ENCODE results near the gene GRAMD2A.

Gene GRAMD2A

GRCh38 chr15:72216079-72216478, 18.5 kb upstream of the GRAMD2A start:
- no peak for DNase-seq

GRCh38 chr15:72207558-72208085, 10.0 kb upstream of the GRAMD2A start:
- DNase-seq, result no peak

- no peak for DNase-seq
Measured at GRCh38 chr15:72206677-72207000, 9.1 kb upstream of the GRAMD2A start.

- DNase-seq, result no peak
Measured at GRCh38 chr15:72205896-72206676, 8.5 kb upstream of the GRAMD2A start.

GRCh38 chr15:72205273-72205672, 7.7 kb upstream of the GRAMD2A start:
- no peak for DNase-seq

- DNase-seq, result no peak
Measured at GRCh38 chr15:72203507-72203837, 5.9 kb upstream of the GRAMD2A start.

- no peak for DNase-seq
Measured at GRCh38 chr15:72202801-72203506, 5.4 kb upstream of the GRAMD2A start.

GRCh38 chr15:72202302-72202701, 4.7 kb upstream of the GRAMD2A start:
- no peak for DNase-seq

GRCh38 chr15:72201391-72201921, 3.9 kb upstream of the GRAMD2A start:
- peak; percentile 46 for DNase-seq

GRCh38 chr15:72200395-72201237, 3.0 kb upstream of the GRAMD2A start:
- DNase-seq, result no peak

GRCh38 chr15:72199721-72200212, 2.2 kb upstream of the GRAMD2A start:
- DNase-seq, result peak; percentile 86

GRCh38 chr15:72199205-72199515, 1.6 kb upstream of the GRAMD2A start:
- DNase-seq, result no peak

GRCh38 chr15:72198356-72199204, 993 bp upstream of the GRAMD2A start:
- DNase-seq, result no peak

- DNase-seq, result no peak
Measured at GRCh38 chr15:72197041-72197459, 537 bp downstream of the GRAMD2A start.

GRCh38 chr15:72196409-72197040, 1.1 kb downstream of the GRAMD2A start:
- DNase-seq, result no peak

GRCh38 chr15:72195101-72195511, 2.5 kb downstream of the GRAMD2A start:
- DNase-seq, result peak; percentile 95

- no peak for DNase-seq
Measured at GRCh38 chr15:72193836-72194396, 3.7 kb downstream of the GRAMD2A start.

GRCh38 chr15:72192416-72192815, 5.2 kb downstream of the GRAMD2A start:
- no peak for DNase-seq

- DNase-seq, result no peak
Measured at GRCh38 chr15:72189250-72189902, 8.2 kb downstream of the GRAMD2A start.

GRCh38 chr15:72184165-72184811, 13.3 kb downstream of the GRAMD2A start:
- no peak for DNase-seq
